SK-N-SH (cell line): ENCODE results near the gene MAP10. TPM values are rescaled to one million over a fixed set of nuclear protein-coding genes. Genes with fewer than 3 reads are reported as not detected.

Experiments used
- CTCF ChIA-PET: fragments of 300-600, 350-600 bp; formaldehyde crosslinking; extraction: SDS; loops from one replicate; lab custom pipeline; 2021; lab: Yijun Ruan, JAX
- POLR2A ChIA-PET: fragments of 350-600 bp; sonication (Branson Sonifier 250); formaldehyde crosslinking; extraction: SDS; loops from one replicate; lab custom pipeline; 2020; ENCODE audit warnings: antibody characterized with exemption, inconsistent platforms; lab: Yijun Ruan, JAX
- DNase-seq: peaks from one replicate; pipeline ENCODE4 v3.0.0; 2012
- H2AFZ ChIP-seq: fragments of 200-600 bp; sonication (generic); 2 replicates; pipeline ENCODE4 v1.8.1; 2016; ENCODE audit warnings: antibody characterized with exemption, mild to moderate bottlenecking, low read depth
- H3F3A ChIP-seq: fragments of 200-600 bp; sonication (generic); replicated peaks from 2 replicates; pipeline ENCODE3; 2016; ENCODE audit warnings: antibody characterized with exemption, mild to moderate bottlenecking; ENCODE audit not compliant: insufficient read depth
- H3K27ac ChIP-seq, 2 experiments: fragments of 200-500 bp in 1 of 2; fragments of 200-600 bp in 1 of 2; sonication (Bioruptor generic) in 1 of 2; sonication (generic), shearing (Covaris generic) in 1 of 2; 2 replicates each; pipeline versions ENCODE4 v1.5.1 to v1.6.1; 2014 to 2016; ENCODE audit warnings: low read depth in 2 of 2, inconsistent platforms in 1 of 2, low read length in 1 of 2, mild to moderate bottlenecking in 1 of 2, mixed read lengths in 1 of 2
- H3K27me3 ChIP-seq: fragments of 200-600 bp; sonication (generic), shearing (Covaris generic); 2 replicates; pipeline ENCODE4 v1.6.1; 2016; ENCODE audit warnings: mixed run types; ENCODE audit not compliant: insufficient read depth
- H3K36me3 ChIP-seq, 2 experiments: fragments of 200-500 bp in 1 of 2; fragments of 200-600 bp in 1 of 2; sonication (Bioruptor generic) in 1 of 2; sonication (generic) in 1 of 2; replicated peaks in 1 of 2; 2 replicates each; pipeline versions ENCODE3 to v1.5.1; 2014 to 2016; ENCODE audit warnings: low read length in 1 of 2, mild to moderate bottlenecking in 1 of 2; ENCODE audit not compliant: insufficient read depth in 2 of 2, control insufficient read depth in 1 of 2
- H3K4me1 ChIP-seq, 2 experiments: fragments of 200-500 bp in 1 of 2; fragments of 200-600 bp in 1 of 2; sonication (Bioruptor generic) in 1 of 2; sonication (generic), shearing (Covaris generic) in 1 of 2; 2 replicates each; pipeline versions ENCODE4 v1.5.1 to v1.6.1; 2014 to 2016; ENCODE audit warnings: low read depth in 1 of 2, low read length in 1 of 2, mixed run types in 1 of 2; ENCODE audit not compliant: insufficient read depth in 2 of 2, control insufficient read depth in 1 of 2
- H3K4me2 ChIP-seq: fragments of 200-600 bp; sonication (generic), shearing (Covaris generic); 2 replicates; pipeline ENCODE4 v1.6.1; 2017; ENCODE audit warnings: mixed run types
- H3K4me3 ChIP-seq, 2 experiments: fragments of 200-500 bp in 1 of 2; fragments of 200-600 bp in 1 of 2; sonication (Bioruptor generic) in 1 of 2; sonication (generic), shearing (Covaris generic) in 1 of 2; 2 replicates each; pipeline versions ENCODE4 v1.5.1 to v1.8.1; 2014 to 2016; ENCODE audit warnings: low read depth in 2 of 2, inconsistent platforms in 1 of 2, low read length in 1 of 2, mild to moderate bottlenecking in 1 of 2, mixed read lengths in 1 of 2, moderate library complexity in 1 of 2
- H3K79me2 ChIP-seq: fragments of 200-600 bp; sonication (generic); 2 replicates; pipeline ENCODE4 v1.8.1; 2017; ENCODE audit warnings: mild to moderate bottlenecking; ENCODE audit not compliant: insufficient read depth
- H3K9ac ChIP-seq: fragments of 200-600 bp; sonication (generic); 2 replicates; pipeline ENCODE4 v1.6.1; 2017; ENCODE audit warnings: mixed run types
- H3K9me2 ChIP-seq: fragments of 200-600 bp; sonication (generic); 2 replicates; pipeline ENCODE4 v1.6.1; 2017; ENCODE audit warnings: mixed run types
- H3K9me3 ChIP-seq: fragments of 200-600 bp; sonication (generic); 2 replicates; pipeline ENCODE4 v1.6.1; 2017; ENCODE audit warnings: mixed run types, mild to moderate bottlenecking, moderate library complexity
- H4K20me1 ChIP-seq: fragments of 200-600 bp; sonication (generic); 2 replicates; pipeline ENCODE4 v1.6.1; 2017; ENCODE audit warnings: mild to moderate bottlenecking, mixed run types; ENCODE audit not compliant: insufficient read depth
- CHD2 ChIP-seq: fragments of 150-350 bp; IDR thresholded peaks from 2 replicates; pipeline ENCODE4 v1.6.1; 2018; ENCODE audit warnings: low read length; ENCODE audit not compliant: partially characterized antibody
- EP300 ChIP-seq, 2 experiments: IDR thresholded peaks; 2 replicates each; pipeline versions ENCODE4 v1.4.0 to v1.6.1; 2012; ENCODE audit warnings: borderline replicate concordance in 1 of 2, low read depth in 1 of 2, low read length in 1 of 2
- GATA2 ChIP-seq: sonication (generic); formaldehyde crosslinking; IDR thresholded peaks from 2 replicates; pipeline ENCODE4 v1.5.0; 2020; ENCODE audit warnings: mild to moderate bottlenecking, missing genetic modification reagents
- MXI1 ChIP-seq: IDR thresholded peaks from 2 replicates; pipeline ENCODE4 v1.6.1; 2012; ENCODE audit warnings: mild to moderate bottlenecking, low read depth, low read length, improper control_type of control experiment
- POLR2AphosphoS5 ChIP-seq: IDR thresholded peaks from 2 replicates; pipeline ENCODE4 v1.6.1; 2012; ENCODE audit warnings: low read depth, low read length
- RCOR1 ChIP-seq: fragments of 150-350 bp; IDR thresholded peaks from 2 replicates; pipeline ENCODE4 v1.6.1; 2017; ENCODE audit warnings: antibody characterized with exemption, low read length
- RFX5 ChIP-seq: IDR thresholded peaks from 2 replicates; pipeline ENCODE4 v1.6.1; 2012; ENCODE audit warnings: mild to moderate bottlenecking, improper control_type of control experiment, low read length
- RXRA ChIP-seq: IDR thresholded peaks from 2 replicates; pipeline ENCODE4 v1.4.0; 2012; ENCODE audit warnings: low read depth, mild to moderate bottlenecking, borderline replicate concordance
- SIN3A ChIP-seq: IDR thresholded peaks from 2 replicates; pipeline ENCODE4 v1.6.1; 2012; ENCODE audit warnings: low read depth, mild to moderate bottlenecking, low read length, moderate library complexity, borderline replicate concordance
- TEAD4 ChIP-seq: IDR thresholded peaks from 2 replicates; pipeline ENCODE4 v1.4.0; 2012; ENCODE audit warnings: mild to moderate bottlenecking, borderline replicate concordance; ENCODE audit not compliant: insufficient read depth
- YY1 ChIP-seq: IDR thresholded peaks from 2 replicates; pipeline ENCODE4 v1.4.0; 2012; ENCODE audit warnings: low read depth, mild to moderate bottlenecking
- WGBS: methylation state at CpG from one replicate; pipeline ENCODE4 v1.1.6; 2017; ENCODE audit warnings: low lambda C conversion rate; 5-methylcytosine and 5-hydroxymethylcytosine counted together
- polyA plus RNA-seq, 3 experiments: library from polyadenylated mRNA; depleted of rRNA; stranded (reverse); fragments of >200 nt; gene quantifications; 2 replicates each; pipeline ENCODE4 v1.2.3, GENCODE V29; 2012
- small RNA-seq, 7 experiments: library from RNA; depleted of rRNA; stranded (forward); fragments of <200 nt; gene quantifications; one replicate each; pipeline ENCODE3, GENCODE V24; 2012
- TF ChIP-seq, protein P1 (sequence below): IDR thresholded peaks from 2 replicates; pipeline ENCODE4 v1.4.0; 2012; ENCODE audit warnings: low read depth, borderline replicate concordance
- TF ChIP-seq, protein P2 (sequence below): IDR thresholded peaks from 2 replicates; pipeline ENCODE4 v1.4.0; 2012; ENCODE audit warnings: low read depth, borderline replicate concordance
- TF ChIP-seq, protein P3 (sequence below): fragments of 200-600 bp; sonication (generic); IDR thresholded peaks from 2 replicates; pipeline ENCODE4 v1.6.1; 2017; ENCODE audit warnings: antibody characterized with exemption, mild to moderate bottlenecking, moderate library complexity

Gene MAP10
- polyA plus RNA-seq, 1 of the 3 experiments (the other 2 are of a cell fraction): 0.43 TPM

DNA sequence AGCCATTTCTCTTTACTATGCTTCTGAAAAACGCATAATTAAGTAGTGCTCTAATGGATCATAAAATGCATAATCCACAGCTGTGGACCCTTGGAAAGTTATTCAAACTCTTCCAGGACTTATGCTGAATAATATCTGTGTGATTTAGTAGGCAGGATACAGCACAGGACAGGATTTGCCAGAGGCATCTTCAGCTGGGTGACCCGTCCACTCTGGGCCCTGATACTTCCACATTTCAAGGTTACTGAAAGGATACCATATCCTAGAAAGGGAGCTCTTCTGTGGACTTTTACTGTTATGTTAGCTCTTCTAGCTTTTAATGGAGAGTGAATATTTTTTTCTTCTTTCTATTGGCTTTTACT, 49.6 kb downstream of the MAP10 start:
- Histone ChIP-seq H3K27ac (no peak overlapping the region), H3K4me3 (no peak overlapping the region), H3K4me1 (peaks cover 0 to 5% of the 10 kb centered on the region in 2 experiments; a peak in 1 of 4 replicates), H3K27me3 (no peaks in the 10 kb centered on the region), H3F3A (peaks cover 8% of the 10 kb centered on the region), H3K79me2 (no peaks in the 10 kb centered on the region), H3K9me3 (no peaks in the 10 kb centered on the region)
- POLR2A ChIA-PET: no interaction called here
- DNase-seq: no peak
- TF ChIP-seq RCOR1 (no peak), YY1 (no peak), RXRA (no peak), GATA2 (CRISPR knock-in tag) (no peak), MXI1 (no peak)
- TF ChIP-seq, protein P1, sequence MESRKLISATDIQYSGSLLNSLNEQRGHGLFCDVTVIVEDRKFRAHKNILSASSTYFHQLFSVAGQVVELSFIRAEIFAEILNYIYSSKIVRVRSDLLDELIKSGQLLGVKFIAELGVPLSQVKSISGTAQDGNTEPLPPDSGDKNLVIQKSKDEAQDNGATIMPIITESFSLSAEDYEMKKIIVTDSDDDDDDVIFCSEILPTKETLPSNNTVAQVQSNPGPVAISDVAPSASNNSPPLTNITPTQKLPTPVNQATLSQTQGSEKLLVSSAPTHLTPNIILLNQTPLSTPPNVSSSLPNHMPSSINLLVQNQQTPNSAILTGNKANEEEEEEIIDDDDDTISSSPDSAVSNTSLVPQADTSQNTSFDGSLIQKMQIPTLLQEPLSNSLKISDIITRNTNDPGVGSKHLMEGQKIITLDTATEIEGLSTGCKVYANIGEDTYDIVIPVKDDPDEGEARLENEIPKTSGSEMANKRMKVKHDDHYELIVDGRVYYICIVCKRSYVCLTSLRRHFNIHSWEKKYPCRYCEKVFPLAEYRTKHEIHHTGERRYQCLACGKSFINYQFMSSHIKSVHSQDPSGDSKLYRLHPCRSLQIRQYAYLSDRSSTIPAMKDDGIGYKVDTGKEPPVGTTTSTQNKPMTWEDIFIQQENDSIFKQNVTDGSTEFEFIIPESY: no peak
- TF ChIP-seq, all 33 proteins: peak for 0
- Histone ChIP-seq H4K20me1 (no peaks in the 10 kb centered on the region), H3K9ac (no peak overlapping the region), H3K9me2 (no peaks in the 10 kb centered on the region), H2AFZ (no peak overlapping the region), H3K4me2 (no peak overlapping the region; the same call in 1 of the 2 replicates), H3K36me3 (no peaks in the 10 kb centered on the region)
- WGBS: 60% methylated on average over 2 of the region's 2 CpGs
- CTCF ChIA-PET: interaction anchor here (1.0 to 1.3 kb wide), 2 partner anchors 15 to 157 kb away, joined by 3 read pairs; no protein-coding TSS in a partner anchor

DNA sequence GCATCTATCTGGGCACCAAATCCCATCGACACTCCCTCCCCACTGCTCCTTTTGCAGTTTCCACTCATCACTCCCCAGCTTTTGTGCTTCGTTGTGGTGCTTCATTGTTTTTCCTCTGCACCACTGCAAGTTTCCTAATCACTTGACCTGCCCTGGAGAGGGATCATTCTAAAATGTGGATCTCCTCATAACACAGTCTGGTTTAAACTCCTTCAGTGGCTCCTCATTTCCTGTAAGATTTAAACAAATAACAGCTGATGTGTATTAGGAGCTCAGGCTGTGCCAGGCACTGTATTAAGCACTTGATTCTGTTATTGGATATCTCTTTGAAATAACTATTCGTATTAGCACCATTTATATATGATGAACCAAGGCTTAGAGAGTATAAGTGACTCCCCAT, 51.3 kb downstream of the MAP10 start:
- Histone ChIP-seq H2AFZ (no peak overlapping the region), H3K4me2 (no peak overlapping the region), H3K36me3 (no peaks in the 10 kb centered on the region), H3K9me2 (no peaks in the 10 kb centered on the region), H3K27me3 (no peaks in the 10 kb centered on the region), H3K27ac (no peak overlapping the region), H3F3A (peaks cover 8% of the 10 kb centered on the region), H3K4me3 (no peak overlapping the region), H3K9ac (no peak overlapping the region), H4K20me1 (no peaks in the 10 kb centered on the region), H3K79me2 (no peaks in the 10 kb centered on the region)
- 44% methylated on average over 3 of the region's 3 CpGs for WGBS
- DNase-seq: no peak
- POLR2A ChIA-PET: interaction anchor here (0.6 kb wide), 1 partner anchor 21 kb away, joined by 3 read pairs; no protein-coding TSS in a partner anchor
- CTCF ChIA-PET: interaction anchor here (1.2 kb wide), 1 partner anchor 169 kb away, joined by 3 read pairs; no protein-coding TSS in a partner anchor
- no peak for TF ChIP-seq RCOR1
- TF ChIP-seq SIN3A: no peak
- TF ChIP-seq RFX5: no peak
- TF ChIP-seq, protein P2, sequence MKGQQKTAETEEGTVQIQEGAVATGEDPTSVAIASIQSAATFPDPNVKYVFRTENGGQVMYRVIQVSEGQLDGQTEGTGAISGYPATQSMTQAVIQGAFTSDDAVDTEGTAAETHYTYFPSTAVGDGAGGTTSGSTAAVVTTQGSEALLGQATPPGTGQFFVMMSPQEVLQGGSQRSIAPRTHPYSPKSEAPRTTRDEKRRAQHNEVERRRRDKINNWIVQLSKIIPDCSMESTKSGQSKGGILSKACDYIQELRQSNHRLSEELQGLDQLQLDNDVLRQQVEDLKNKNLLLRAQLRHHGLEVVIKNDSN: no peak
- TF ChIP-seq, protein P3, sequence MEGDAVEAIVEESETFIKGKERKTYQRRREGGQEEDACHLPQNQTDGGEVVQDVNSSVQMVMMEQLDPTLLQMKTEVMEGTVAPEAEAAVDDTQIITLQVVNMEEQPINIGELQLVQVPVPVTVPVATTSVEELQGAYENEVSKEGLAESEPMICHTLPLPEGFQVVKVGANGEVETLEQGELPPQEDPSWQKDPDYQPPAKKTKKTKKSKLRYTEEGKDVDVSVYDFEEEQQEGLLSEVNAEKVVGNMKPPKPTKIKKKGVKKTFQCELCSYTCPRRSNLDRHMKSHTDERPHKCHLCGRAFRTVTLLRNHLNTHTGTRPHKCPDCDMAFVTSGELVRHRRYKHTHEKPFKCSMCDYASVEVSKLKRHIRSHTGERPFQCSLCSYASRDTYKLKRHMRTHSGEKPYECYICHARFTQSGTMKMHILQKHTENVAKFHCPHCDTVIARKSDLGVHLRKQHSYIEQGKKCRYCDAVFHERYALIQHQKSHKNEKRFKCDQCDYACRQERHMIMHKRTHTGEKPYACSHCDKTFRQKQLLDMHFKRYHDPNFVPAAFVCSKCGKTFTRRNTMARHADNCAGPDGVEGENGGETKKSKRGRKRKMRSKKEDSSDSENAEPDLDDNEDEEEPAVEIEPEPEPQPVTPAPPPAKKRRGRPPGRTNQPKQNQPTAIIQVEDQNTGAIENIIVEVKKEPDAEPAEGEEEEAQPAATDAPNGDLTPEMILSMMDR: no peak
- no peak for TF ChIP-seq CHD2
- no peak for TF ChIP-seq TEAD4
- no peak for TF ChIP-seq POLR2AphosphoS5
- TF ChIP-seq EP300 (IDR thresholded peaks at IDR 0.05; ENCODE audit: borderline replicate concordance in 1 of 2, low read depth in 1 of 2, low read length in 1 of 2): no peak
- no peak for TF ChIP-seq YY1
- TF ChIP-seq, all 33 proteins: peak for 0
- Histone ChIP-seq H3K9me3 (no peaks in the 10 kb centered on the region), H3K4me1 (peaks cover 0 to 10% of the 10 kb centered on the region in 2 experiments; a peak in 1 of 4 replicates)

Small RNAs within 50 kb of the gene (small RNA-seq; reads per million reads assigned to genes)
- 0 to 2.3 (median 0) reads per million in 7 experiments for gene RNU1-74P

Other genes with a start within 250 kb of the MAP10 start
- 0.48 and 0.55 TPM in 2 replicates for gene SIPA1L2, start 175.3 kb upstream of the MAP10 start, polyA plus RNA-seq (2012; rRNA removed)
- gene NTPCR, start 145.2 kb downstream of the MAP10 start, polyA plus RNA-seq (2012; rRNA removed): 20.8 and 20.9 TPM in 2 replicates